Upper lobe of left lung (tissue), 4 donors: ENCODE measurements around the gene DPH6.

Experiments used
- POLR2A ChIP-seq, 4 donors: fragments of 450-650 bp; IDR thresholded peaks; one replicate each; pipeline ENCODE4 v1.5.1; 2016 to 2017; ENCODE audit warnings: antibody characterized with exemption in 4 of 4, mild to moderate bottlenecking in 2 of 4
- POLR2AphosphoS5 ChIP-seq, 2 donors: sonication (generic); formaldehyde crosslinking; IDR thresholded peaks; one replicate each; pipeline ENCODE4 v1.5.1; 2017; ENCODE audit warnings: antibody characterized with exemption in 2 of 2
- TF ChIP-seq, protein P1 (sequence below), 6 experiments: fragments of 450-650 bp in 4 of 6; fragments of 200-600 bp in 2 of 6; sonication (generic) in 2 of 6; IDR thresholded peaks; one replicate each; pipeline ENCODE4 v1.5.1; 2016 to 2019; ENCODE audit warnings: antibody characterized with exemption in 6 of 6

DNA sequence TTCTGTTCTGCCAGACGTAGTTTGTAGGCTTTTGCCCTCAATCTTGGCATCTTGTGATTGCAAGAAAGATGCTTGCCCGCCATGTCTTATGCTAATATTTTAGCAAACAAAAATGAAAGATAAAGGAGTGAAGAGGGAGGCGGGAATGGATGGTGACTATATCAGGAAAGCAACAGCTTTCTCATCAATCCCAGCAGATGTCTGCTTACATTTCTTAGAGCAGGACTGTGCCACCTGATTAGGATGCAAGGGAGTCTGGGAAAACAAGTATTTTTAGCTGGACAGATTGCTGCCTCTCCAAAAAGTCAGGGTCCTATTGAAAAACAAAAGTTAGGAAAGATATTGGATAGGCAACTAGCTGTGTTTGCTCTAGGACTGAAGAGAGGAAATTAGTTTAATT, 34.6 kb upstream of the DPH6 start:
- TF ChIP-seq, protein P1, sequence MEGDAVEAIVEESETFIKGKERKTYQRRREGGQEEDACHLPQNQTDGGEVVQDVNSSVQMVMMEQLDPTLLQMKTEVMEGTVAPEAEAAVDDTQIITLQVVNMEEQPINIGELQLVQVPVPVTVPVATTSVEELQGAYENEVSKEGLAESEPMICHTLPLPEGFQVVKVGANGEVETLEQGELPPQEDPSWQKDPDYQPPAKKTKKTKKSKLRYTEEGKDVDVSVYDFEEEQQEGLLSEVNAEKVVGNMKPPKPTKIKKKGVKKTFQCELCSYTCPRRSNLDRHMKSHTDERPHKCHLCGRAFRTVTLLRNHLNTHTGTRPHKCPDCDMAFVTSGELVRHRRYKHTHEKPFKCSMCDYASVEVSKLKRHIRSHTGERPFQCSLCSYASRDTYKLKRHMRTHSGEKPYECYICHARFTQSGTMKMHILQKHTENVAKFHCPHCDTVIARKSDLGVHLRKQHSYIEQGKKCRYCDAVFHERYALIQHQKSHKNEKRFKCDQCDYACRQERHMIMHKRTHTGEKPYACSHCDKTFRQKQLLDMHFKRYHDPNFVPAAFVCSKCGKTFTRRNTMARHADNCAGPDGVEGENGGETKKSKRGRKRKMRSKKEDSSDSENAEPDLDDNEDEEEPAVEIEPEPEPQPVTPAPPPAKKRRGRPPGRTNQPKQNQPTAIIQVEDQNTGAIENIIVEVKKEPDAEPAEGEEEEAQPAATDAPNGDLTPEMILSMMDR (IDR thresholded peaks at IDR 0.05) = no peak
- TF ChIP-seq POLR2A (IDR thresholded peaks at IDR 0.05) (no peak), POLR2AphosphoS5 (IDR thresholded peaks at IDR 0.05) (no peak)
